ENCODE results near the gene PRAC2.
"Not testable (repeated sequence)": the region's sequence is repeated elsewhere in the genome, so short reads cannot be mapped to it uniquely, and the experiment has no call there.

Gene PRAC2

DNA sequence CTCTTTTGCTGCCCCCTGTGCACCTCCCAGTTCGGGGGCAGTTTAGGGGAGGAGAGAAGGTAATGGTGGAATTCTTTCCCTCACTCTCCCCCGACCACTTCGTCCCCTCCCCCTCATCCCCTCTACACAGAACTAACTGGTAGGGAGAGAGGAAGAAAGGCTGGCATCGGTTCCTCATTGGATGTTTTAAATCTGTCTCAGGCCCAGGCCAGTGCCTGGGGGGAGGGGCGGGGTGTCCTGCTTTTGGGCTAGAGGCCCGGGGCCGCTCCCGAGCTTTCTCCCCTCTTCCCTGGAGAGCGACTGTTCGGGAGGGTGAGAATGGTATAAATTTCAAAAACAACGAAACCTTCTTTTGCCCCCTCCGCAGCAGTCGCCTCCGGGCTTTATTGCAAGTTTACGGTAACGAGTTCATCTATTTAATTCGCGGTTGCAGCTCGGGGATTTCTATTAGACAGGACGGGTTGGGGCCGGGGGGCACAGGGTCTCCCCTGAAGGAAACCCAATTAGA is at the start of gene PRAC2:
Gene PRAC2, plus strand, starts transcription at position 271 of the 508 bp plus-strand sequence. CDS start 1,226 bp downstream, outside the sequence.
- no peak for DNase-seq (ENCODE audit: low read depth)

DNA sequence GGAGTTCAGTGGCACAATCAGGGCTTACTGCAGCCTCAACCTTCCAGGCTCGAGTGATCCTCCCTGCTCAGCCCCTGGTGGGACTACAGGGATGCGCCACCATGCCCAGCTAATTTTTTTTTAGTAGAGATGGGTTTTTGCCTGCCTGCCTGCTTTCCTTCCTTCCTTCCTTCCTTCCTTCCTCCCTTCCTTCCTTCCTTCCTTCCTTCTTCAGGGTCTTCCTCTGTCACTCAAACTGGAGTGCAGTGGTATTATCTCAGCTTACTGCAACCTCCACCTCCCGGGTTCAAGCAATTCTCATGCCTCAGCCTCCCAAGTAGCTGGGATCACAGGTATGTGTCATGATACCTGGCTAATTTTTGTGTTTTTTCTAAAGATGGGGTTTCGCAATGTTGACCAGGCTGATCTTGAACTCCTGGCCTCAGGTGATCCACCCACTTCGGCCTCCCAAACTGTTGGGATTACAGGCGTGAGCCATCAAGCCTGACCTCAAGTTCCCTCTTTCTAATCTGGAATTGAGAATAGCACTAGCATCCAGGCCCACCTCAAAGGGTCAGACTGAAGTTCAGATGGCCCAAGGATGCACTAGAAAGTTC is 45.9 kb upstream of the PRAC2 start:
- no peak for DNase-seq (ENCODE audit: low read depth)

DNA sequence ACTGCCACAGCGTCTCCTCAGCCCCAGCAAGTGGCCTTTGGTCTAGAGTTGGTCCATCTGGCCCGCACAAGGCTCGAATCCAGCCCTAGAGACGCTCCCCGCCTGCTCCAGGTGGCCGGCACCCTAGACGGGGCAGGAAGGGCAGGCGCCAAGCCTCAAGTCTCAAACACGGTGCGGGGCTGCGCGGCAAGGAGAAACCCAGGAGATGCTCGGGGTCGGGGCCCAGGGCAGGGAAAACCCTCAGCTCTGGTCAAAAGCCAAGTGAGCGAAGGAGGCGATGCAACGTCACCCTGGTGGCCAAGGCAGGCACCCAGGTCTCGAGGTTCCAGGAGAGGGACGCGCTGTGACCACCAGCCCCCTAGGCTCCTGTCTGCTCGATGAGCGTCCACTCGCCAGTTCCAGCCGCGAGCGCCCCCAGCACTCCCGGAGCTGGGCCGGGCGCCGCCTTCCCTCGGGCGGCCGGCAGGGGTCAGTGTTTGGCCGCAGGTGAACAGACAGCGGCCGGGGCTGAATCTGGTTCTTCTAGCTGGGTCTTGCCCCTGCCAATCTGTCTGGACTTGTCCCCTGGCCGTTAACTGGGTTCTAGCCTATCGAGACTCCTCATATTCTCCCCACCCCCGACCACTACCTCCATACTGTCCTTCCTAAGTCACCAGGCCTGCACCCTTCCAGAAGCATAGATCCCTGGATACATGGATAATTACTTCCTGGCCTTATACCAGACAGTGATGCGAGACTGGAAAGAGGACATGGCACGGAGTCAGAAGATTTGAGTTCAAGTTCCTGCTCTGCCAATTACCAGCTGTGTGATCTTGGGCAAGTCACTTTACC is 44.6 kb upstream of the PRAC2 start:
- peak; percentile 24 for DNase-seq (ENCODE audit: low read depth)

DNA sequence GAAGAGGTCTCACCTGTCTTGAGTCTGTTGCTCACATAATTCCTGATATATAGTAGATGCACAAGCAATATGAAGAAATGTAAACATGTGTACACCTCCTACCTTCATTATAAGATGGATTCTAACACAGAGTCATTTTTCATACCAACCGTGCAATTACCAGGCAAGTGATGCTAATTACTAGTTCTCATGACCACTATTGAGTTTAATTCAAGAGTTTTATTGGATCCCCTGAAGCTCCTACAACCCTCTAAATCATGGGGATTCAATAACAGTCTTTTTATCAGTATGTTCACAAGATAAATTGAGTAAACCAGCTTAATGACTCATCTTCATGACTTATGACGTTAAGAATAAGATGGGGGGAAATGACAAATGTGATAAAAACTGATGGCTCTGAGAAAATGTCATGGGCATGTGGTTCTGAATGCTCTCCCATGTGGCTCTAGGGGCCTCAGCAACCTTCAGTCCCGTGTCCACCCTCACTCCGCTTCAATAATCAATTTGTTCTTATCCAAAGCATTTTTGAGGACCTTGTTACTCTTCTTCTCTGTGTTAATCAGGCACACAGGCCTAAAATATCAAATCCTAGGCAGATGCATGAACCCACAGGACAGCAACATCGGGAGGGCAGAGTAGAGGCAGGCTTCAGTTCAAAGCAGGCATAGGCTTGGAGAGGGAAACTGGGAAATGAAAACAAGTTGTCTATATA is 43.4 kb upstream of the PRAC2 start:
- no peak for DNase-seq (ENCODE audit: low read depth)

DNA sequence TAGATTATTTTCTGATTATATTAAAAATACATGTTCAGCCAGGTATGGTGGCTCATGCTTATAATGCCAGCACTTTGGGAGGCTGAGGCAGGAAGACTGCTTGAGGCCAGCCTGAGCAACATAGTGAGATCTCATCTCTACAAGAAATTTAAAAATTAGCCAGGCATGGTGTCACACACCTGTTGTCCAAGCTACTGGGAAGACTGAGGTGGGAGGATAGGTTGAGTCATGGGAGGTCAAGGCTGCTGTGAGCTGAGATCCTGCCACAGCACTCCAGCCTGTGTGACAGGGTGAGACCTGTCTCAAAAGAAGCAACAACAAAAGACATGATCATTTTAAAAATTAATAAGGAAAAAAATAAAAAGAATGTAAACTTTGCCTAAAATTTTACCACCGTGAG is 41.4 kb upstream of the PRAC2 start:
- no peak for DNase-seq (ENCODE audit: low read depth)

DNA sequence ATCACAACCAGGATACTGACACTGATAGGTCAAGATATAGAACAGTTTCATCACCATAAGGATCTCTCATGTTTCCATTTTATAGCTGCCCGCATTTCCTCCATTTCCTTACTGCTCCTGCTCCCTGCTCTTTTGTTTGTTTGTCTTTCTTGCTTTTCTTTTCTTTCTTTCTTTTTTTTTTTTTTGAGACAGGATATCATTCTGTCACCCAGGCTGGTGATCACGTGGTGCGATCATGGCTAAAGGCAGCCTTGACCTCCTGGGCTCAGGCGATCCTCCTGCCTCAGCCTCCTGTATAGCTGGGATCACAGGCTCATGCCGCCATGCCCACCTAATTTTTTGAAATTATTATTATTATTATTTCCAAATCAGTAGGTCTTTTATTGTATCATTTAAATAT is 32.3 kb upstream of the PRAC2 start:
- DNase-seq (ENCODE audit: low read depth) = no peak

DNA sequence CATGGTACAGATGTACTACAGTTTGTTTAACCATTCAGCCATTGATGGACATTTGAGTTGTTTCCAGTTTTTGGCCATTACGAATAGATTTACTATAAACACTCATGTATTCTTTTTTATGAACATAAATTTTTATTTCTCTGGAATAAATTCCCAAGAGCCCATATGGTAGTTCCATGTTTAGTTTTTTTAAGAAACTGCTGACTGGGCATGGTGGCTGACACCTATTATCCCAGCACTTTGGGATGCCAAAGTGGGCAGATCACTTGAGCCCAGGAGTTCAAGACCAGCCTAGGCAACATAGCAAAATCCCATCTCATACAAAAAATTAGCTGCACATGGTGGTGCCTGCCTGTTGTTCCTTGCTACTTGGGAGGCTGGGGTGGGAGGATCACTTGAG is 30.9 kb upstream of the PRAC2 start:
- DNase-seq (ENCODE audit: low read depth) = no peak

DNA sequence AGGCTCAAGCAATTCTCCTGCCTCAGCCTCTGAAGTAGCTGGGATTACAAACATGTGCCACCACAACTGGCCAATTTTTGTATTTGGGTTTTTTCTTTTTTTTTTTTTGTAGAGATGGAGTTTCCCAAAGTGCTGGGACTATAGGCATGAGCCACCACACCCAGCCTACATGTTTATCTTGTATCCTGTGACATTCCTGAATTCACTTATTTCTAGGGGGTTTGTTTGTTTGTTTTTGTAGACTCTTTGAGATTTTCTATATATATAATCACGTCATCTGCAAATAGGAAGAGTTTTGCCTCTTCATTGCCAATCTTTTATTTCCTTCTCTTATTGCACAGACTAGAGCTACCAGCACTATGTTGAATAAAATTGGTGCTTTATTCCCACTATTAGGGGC is 29.8 kb upstream of the PRAC2 start:
- DNase-seq (ENCODE audit: low read depth) = no peak

DNA sequence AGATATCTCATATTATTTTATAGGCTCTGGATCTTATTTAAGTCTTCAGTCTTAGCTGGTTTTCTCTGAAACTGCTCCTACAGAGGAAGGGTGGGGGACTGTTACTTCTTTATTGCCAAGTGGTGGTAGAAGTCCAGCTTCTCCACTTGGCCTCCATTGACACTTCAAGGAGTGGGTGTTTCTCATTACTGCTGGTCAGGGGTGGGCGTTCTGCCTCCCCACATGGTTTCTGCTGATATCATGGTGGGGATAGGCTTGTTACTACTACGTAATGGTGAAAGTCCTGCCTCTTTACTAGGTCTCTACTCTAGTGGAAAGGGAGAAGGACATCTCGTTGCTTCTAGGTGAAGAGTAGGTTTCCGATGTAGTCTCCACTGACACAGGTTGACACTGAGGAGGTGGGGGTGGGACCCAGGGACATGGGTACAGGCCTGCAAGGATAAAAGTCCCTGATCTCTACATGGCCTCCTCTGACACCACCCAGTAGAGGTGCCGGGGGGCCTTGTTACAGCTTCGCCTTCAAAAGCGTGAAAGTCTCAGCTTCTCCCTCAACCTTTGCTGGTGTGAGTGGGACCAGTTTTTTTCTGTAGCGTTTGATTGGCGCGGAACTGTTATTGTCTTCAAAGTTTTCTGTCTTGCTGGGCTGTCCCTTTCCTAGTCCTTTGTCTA is 21.0 kb upstream of the PRAC2 start:
- DNase-seq (ENCODE audit: low read depth) = no peak

DNA sequence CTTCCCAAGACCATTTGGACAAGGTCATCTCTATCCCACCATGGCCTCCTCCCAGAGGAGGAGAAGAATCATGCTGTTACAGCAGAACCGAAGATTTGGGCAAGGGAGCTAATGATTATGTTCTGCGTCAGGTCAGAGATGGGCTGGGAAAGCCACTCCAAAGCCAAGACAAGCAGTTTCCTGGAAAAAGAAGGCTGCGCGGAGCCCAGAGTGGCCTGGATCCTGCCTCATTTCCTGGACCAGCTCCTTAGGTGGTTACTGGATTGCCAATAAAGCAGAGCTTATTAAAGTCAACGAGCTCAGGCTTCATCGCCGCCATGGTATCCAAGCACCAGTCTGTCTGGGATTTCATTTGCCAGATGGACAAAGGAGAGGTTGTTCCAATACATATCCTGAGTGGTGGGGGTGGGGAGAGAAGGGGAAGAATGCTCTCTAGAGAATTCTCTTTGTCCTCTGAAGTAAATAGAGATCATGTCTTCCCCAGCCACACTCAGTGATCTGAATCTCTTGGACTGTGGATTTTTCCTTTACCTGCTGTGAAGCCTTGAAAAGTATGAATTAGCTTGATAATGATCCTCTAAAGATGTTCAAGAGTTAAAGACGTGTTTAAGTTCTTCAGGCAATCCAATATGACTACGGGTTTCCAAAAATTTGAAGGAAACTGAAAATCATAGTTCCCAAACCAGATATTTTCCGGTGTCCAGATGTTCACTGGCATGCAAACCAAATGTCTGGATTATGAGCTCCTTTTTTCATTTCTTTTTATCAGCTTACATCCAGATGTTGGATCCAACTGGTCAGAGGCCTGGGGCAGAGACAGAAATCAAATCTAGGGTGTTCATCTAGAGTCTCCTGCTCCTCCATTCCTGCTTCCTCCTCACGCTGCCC is 18.4 kb upstream of the PRAC2 start:
- no peak for DNase-seq (ENCODE audit: low read depth)

DNA sequence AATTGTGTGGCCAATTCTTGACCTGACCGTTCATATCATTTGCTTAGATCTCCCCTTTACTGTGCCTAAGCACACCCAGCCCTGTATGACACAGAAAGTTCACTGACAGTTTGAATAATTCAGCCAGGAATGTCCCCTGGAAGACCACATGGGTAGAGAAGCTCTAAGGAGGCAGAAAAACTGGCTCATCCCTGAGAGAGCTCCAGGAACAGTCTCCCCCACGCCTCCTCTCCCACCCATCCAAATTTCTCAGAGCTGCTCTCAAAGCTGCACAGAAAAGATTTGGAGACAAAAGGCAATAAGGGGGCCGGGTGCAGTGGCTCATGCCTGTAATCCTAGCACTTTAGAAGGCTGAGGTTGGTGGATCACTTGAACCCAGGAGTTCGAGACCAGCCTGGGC is 11.9 kb upstream of the PRAC2 start:
- no peak for DNase-seq (ENCODE audit: low read depth)

DNA sequence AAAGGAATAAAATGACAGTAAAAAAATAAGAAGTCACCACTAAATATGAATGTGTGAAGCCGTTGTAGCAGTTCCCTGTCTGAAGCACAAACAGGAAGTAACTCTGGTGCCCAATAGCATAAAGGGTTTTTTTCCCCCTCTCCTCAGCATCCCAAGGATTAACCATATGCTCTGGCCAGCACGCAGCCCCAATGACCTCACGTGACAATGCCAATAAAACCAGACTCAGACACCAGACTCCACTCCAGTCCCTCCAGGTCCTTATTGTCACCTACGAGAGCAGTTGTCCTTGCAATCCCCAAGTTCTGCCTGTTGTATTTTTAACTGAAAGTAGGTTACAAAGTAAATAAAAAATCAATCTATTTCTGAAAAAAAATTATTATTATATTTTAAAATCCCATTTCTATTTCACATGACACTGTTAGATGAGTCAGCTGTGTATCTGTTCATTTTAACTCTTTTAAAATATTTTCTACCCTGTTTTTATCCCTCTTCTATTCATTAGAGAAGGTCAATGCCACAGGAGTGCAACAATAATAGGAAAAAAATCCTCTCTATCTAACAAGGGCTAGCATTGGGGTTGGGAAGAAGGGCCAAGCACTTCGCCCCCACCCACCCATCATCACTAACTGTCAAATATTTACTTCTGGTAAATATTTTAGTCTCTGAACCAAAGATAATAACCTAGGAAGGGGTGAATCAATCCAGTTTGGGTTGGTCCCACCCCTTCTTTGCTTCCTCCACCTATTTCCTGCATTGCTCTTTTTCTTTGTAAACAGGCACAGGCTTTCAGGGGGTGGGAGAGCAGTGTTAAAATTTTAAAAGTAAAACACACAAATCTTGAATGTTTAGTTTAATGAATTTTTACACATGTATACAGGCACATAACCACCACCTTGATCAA is 7.2 kb upstream of the PRAC2 start:
- DNase-seq (ENCODE audit: low read depth) = no peak

DNA sequence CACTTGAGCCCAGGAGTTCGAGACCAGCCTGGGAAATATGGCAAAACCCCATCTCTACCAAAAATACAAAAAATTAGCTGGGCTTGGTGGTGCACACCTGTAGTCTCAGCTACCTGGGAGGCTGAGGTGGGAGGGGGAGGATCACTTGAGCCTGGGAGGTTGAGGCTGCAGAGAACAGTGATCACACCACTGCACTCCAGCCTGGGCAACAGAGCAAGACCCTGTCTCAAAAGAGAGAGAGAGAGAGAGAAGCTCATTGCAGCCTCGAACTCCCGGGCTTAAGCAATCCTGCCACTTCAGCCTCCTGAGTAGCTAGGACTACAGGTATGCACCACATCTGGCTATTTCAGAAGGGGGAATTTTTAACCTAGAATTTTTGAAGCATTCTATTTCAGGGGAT is 6.4 kb upstream of the PRAC2 start:
- not testable (repeated sequence) for DNase-seq (ENCODE audit: low read depth)

DNA sequence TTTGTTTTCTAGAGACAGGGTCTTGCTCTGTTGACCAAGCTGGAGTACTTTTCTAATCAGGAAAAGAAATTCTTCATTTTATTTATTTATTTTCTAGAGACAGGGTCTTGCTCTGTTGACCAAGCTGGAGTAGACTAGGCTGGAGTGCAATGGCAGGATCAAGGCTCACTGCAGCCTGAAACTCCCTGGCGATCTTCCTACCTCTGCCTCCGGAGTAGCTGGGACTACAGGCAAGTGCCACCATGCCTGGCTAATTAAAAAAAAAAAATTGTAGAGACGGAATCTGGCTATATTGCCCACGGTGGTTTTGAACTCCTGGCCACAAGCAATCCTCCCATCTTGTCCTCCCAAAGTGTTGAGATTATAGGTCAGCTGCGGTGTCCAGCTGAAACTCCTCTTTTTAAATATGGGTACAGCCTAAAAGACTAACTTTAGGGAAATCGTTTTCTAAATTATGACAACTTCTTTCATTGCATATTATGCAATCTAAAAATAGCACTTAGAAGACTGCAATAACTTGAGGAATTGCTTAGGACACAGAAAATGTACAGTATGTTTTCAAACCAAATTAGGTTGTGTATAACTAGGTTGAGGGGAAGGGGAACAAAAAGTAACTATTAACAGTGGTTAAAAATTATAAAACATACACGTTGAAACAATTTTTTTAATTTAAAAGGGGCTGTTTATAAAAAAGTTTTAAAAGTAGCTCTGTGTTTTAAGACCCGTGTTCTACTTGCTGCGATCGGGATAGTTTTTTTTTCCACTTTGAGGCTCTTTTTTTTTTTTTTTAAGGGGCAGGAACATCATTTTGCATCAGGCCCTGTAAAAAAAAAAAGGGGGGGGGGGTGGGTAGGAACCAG is 5.4 kb upstream of the PRAC2 start:
- no peak for DNase-seq (ENCODE audit: low read depth)

DNA sequence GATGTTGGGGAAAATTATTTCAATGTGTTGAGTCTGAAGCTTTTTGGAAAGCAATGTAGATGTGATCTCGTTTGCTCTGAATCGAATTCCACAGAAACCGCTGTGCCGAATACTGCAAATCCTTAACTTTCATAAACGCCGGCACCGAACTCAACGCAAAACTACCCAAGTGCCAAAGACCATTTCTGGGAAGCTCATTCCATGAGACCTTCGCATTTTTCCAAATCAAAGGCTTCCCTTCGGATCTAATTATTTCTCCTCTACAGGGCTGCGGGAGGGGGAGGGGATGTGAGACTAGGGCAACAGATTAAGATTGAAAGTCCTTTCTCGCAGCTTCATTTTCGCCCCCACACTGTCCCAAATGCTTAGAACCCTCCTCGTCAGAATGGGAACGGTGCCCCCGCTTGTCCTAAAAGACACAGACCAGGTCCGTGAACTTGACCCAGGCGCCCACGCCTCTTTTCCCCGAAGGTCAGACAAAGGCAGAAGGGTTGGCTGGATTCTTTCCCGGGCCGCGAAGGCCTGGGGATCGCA is 4.7 kb upstream of the PRAC2 start:
- DNase-seq (ENCODE audit: low read depth) = no peak

DNA sequence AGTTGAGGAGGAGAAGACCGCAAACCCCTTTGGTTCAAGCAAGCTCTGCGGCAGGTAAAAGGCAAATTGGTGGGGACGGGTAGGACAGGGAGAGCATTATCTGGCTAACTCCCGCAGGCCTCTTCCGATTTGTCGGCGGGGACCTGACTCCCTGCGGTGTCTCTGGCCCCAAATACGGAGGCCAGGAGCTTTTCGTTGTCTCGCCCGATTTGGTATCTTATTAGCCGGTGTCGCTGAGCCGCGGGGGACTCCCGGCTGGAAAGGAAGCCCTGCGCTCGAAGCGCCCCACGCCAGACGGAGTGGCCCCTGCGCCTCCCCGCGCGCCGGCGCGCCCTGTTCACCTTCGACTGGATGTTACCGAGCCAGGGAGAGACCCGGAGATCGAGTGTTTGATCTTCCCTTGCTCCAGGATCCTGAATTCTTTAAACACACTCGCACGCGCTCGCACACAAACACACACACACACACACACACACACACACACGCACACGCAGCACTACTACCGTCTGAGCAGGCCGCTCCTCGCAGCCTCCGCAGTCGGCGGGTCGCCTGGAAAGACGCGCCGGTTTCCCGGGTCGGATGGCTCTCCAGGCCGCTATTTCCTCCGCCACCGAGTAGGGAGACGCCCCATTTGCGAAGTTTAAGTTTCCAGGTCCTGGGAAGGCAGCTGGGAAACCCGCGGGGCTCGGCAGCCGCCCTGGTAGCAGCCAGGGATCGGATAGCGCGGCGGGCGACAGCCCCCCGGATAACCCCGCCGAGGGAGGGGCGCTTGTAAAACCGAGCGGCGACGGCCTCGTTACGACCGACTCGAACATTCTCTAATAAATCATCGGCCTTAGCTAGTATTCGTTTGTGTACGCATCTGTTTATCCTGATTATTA is 4.0 kb upstream of the PRAC2 start:
- DNase-seq (ENCODE audit: low read depth) = no peak

DNA sequence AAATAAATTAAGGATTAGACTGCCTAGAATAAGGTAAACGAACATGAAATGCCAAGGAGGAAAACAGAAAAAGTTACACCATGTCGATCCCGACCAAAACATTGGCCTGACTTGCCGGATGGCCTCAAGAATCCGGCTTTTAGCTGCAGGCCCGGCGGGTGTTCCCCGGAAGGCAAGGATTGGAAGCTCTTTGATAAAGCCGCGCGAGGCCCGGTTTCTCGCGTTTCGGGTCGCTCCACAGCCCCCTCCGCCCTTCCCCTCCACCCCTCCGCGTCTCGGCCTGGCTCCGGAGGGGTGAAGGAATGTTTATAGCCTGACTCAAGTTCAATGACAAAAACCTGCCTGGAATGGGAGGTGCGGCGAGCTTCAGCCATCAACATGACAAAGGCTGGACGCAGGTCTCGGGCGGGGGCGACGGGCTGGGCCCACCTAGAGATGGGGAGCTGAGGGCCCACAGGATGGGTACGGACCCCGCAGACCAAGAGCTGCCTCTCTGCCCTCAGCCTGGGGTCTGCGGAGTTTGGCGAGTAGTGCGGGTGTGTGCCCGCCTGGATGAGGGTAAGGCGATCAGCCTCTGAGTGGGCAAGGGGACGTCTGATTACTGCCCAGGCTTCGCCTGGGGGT is 3.2 kb upstream of the PRAC2 start:
- no peak for DNase-seq (ENCODE audit: low read depth)
